ENCODE data around the gene CARD8.
"Not testable (repeated sequence)": the region's sequence is repeated elsewhere in the genome, so short reads cannot be mapped to it uniquely, and the experiment has no call there.

CARD8 gene

GRCh38 chr19:48239120-48239519 is 16.6 kb downstream of the CARD8 start:
- H3K9me3 ChIP-seq, result no peaks in the 10 kb centered on the region
- TF ChIP-seq, protein P1, sequence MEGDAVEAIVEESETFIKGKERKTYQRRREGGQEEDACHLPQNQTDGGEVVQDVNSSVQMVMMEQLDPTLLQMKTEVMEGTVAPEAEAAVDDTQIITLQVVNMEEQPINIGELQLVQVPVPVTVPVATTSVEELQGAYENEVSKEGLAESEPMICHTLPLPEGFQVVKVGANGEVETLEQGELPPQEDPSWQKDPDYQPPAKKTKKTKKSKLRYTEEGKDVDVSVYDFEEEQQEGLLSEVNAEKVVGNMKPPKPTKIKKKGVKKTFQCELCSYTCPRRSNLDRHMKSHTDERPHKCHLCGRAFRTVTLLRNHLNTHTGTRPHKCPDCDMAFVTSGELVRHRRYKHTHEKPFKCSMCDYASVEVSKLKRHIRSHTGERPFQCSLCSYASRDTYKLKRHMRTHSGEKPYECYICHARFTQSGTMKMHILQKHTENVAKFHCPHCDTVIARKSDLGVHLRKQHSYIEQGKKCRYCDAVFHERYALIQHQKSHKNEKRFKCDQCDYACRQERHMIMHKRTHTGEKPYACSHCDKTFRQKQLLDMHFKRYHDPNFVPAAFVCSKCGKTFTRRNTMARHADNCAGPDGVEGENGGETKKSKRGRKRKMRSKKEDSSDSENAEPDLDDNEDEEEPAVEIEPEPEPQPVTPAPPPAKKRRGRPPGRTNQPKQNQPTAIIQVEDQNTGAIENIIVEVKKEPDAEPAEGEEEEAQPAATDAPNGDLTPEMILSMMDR (IDR thresholded peaks at IDR 0.05), result no peak
- no peak overlapping the region for H3K4me3 ChIP-seq
- H3K27me3 ChIP-seq, result no peaks in the 10 kb centered on the region
- no peak for DNase-seq
- peaks cover 22 to 57% (median 29%) of the 10 kb centered on the region in 3 donors for H3K36me3 ChIP-seq
- intact Hi-C loops (cut with DNase I; ENCODE audit: low total_unique reads), result no loop called here
- H3K4me1 ChIP-seq, result no peaks in the 10 kb centered on the region
- no peak overlapping the region for H3K27ac ChIP-seq

DNA sequence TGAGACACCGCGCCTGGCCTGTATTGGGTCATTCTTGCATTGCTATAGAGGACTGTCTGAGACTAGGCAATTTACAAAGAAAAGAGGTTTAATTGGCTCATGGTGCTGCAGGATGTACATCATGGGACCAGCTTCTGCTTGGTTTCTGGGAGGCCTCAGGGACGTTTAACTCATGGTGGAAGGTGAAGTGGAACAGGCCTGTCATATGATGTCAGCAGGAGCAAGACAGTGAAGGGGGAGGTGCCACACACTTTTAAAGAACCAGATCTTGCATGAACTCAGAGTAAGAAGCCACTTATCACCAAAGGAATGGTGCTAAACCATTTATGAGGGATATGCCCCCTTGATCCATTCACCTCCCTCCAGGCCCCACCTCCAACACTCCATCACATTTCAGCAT is 18.7 kb downstream of the CARD8 start:
- Histone ChIP-seq H3K27me3 (no peaks in the 10 kb centered on the region), H3K27ac (no peak overlapping the region), H3K9me3 (no peaks in the 10 kb centered on the region), H3K4me3 (no peak overlapping the region), H3K4me1 (no peaks in the 10 kb centered on the region), H3K36me3 (peaks cover 39 to 65% (median 46%) of the 10 kb centered on the region in 3 donors)
- intact Hi-C loops (cut with DNase I; ENCODE audit: low total_unique reads), result no loop called here
- no peak for DNase-seq
- TF ChIP-seq, protein P1 (IDR thresholded peaks at IDR 0.05), result no peak

- Histone ChIP-seq H3K9me3 (no peaks in the 10 kb centered on the region), H3K27ac (no peak overlapping the region), H3K4me3 (no peak overlapping the region), H3K4me1 (no peaks in the 10 kb centered on the region), H3K36me3 (peaks cover 33 to 75% (median 62%) of the 10 kb centered on the region in 3 donors), H3K27me3 (no peaks in the 10 kb centered on the region)
- TF ChIP-seq, protein P1 (IDR thresholded peaks at IDR 0.05), result no peak
- intact Hi-C loops (cut with DNase I; ENCODE audit: low total_unique reads), result no loop called here
- DNase-seq, result no peak
Observed at GRCh38 chr19:48230555-48231129, 25.1 kb downstream of the CARD8 start.

GRCh38 chr19:48221628-48222027 is 34.1 kb downstream of the CARD8 start:
- H3K4me1 ChIP-seq, result no peaks in the 10 kb centered on the region
- intact Hi-C loops (cut with DNase I; ENCODE audit: low total_unique reads), result no loop called here
- H3K9me3 ChIP-seq, result no peaks in the 10 kb centered on the region
- no peak overlapping the region for H3K4me3 ChIP-seq
- H3K27me3 ChIP-seq, result no peaks in the 10 kb centered on the region
- H3K36me3 ChIP-seq, result peaks cover 0 to 7% (median 7%) of the 10 kb centered on the region in 3 donors
- TF ChIP-seq, protein P1 (IDR thresholded peaks at IDR 0.05), result no peak
- H3K27ac ChIP-seq, result no peak overlapping the region
- no peak for DNase-seq

DNA sequence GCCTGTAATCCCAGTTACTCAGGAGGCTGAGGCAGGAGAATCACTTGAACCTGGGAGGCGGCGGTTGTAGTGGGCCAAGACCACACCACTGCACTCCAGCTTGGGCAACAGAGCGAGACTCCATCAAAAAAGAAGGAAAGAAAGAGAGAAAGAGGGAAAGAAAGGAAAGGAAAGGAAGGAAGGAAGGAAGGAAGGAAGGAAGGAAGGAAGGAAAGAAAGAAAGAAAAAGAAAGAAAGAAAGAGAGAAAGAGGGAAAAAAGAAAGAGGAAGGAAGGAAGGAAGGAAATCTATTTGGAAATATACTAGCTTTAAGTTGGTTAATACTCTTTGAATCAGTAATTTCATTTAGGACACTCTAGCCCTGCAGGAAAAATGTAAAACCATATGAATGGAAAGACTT is 34.9 kb downstream of the CARD8 start:
- H3K27me3 ChIP-seq; DNase-seq; H3K27ac ChIP-seq; H3K9me3 ChIP-seq; intact Hi-C loops (cut with DNase I; ENCODE audit: low total_unique reads); H3K4me3 ChIP-seq; H3K4me1 ChIP-seq: not testable (repeated sequence)
- peaks cover 0 to 13% (median 7%) of the 10 kb centered on the region in 3 donors for H3K36me3 ChIP-seq

DNA sequence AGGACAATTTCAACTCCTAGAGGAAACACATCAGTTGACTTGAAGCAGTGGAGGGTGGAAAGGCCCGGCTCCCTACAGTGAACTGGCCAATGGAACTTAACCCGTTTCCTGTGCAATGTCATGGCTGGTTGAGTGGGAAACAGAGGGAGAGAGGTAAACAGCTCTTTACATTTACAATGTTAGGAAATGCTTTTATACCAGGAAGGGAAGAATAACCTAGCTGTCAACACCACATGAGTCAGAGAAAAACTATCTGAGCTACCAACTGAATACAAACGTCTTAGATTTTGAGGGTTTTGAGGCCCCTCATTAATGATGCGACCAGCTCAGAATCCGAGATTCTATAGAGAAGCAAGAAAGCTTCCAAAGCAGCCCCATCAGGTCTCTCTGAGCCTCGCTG is 36.7 kb downstream of the CARD8 start:
- no peak overlapping the region for H3K4me3 ChIP-seq
- H3K36me3 ChIP-seq, result peaks cover 0 to 22% (median 7%) of the 10 kb centered on the region in 3 donors
- H3K27ac ChIP-seq, result no peak overlapping the region
- no peak for DNase-seq
- H3K4me1 ChIP-seq, result no peaks in the 10 kb centered on the region
- intact Hi-C loops (cut with DNase I; ENCODE audit: low total_unique reads), result no loop called here
- no peaks in the 10 kb centered on the region for H3K27me3 ChIP-seq
- TF ChIP-seq, protein P1 (IDR thresholded peaks at IDR 0.05), result no peak
- H3K9me3 ChIP-seq, result no peaks in the 10 kb centered on the region

All from tibial artery (tissue), 4 donors.